Right lobe of liver (tissue), 6 donors: ENCODE data around the gene TTC38. TPM values are rescaled to one million over a fixed set of nuclear protein-coding genes. Genes with fewer than 3 reads are reported as not detected.
"Not testable (repeated sequence)": the region's sequence is repeated elsewhere in the genome, so short reads cannot be mapped to it uniquely, and the experiment has no call there.

ENCODE experiments used
- ATAC-seq, 4 donors: fragments of 200-7000 bp; cut with Tn5 transposase; one replicate each; pipeline ENCODE4 v1.9.1; 2020; ENCODE audit warnings: mild to moderate bottlenecking in 4 of 4, moderate library complexity in 4 of 4
- DNase-seq, 3 donors: peaks; one replicate each; pipeline ENCODE4 v3.0.0-alpha.2; 2020
- H3K27ac ChIP-seq, 3 donors: fragments of 200-600 bp; one replicate each; pipeline ENCODE4 v1.8.0; 2022
- H3K27me3 ChIP-seq, 2 donors: fragments of 200-600 bp; one replicate each; pipeline ENCODE4 v1.8.0; 2022
- H3K36me3 ChIP-seq, 4 donors: fragments of 200-600 bp; sonication (generic) in 1 of 4; one replicate each; pipeline versions ENCODE4 v1.5.1 to v1.8.0; 2017 to 2022; ENCODE audit warnings: control low read depth in 1 of 4
- H3K4me1 ChIP-seq, 4 donors: fragments of 200-600 bp; sonication (generic) in 1 of 4; one replicate each; pipeline versions ENCODE4 v1.5.1 to v1.8.0; 2017 to 2022; ENCODE audit warnings: control low read depth in 1 of 4
- H3K4me3 ChIP-seq, 3 donors: fragments of 200-600 bp; one replicate each; pipeline ENCODE4 v1.8.0; 2022
- H3K9me3 ChIP-seq, 4 donors: fragments of 200-600 bp; sonication (generic) in 1 of 4; one replicate each; pipeline versions ENCODE4 v1.5.1 to v1.8.0; 2017 to 2022; ENCODE audit warnings: control low read depth in 1 of 4
- POLR2A ChIP-seq: fragments of 450-650 bp; IDR thresholded peaks from one replicate; pipeline ENCODE4 v1.6.1; 2017; ENCODE audit warnings: antibody characterized with exemption, mild to moderate bottlenecking
- WGBS: methylation state at CpG from one replicate; pipeline ENCODE4 v1.1.6; 2018; ENCODE audit warnings: low coverage, low lambda C conversion rate; ENCODE audit not compliant: insufficient coverage; ENCODE audit errors: missing lambda C conversion rate; 5-methylcytosine and 5-hydroxymethylcytosine counted together
- intact Hi-C, 2 donors: fragments of 100-400 bp; cut with DNase I; formaldehyde crosslinking; loops; one replicate each; pipeline versions ENCODE4 v1.11.2 to v1.14.1; 2022
- total RNA-seq, 6 experiments: library from RNA; depleted of rRNA in 2 of 6; stranded (reverse); fragments of >200 nt in 2 of 6; fragmentation: NEBNext Ultra II Directional in 3 of 6; extraction: Animal tissue kit (Norgen Biotek cat#: 25700) in 3 of 6; gene quantifications; one replicate each; pipeline versions ENCODE4 v1.1.0 to v1.2.4, GENCODE V29; 2016 to 2023
- TF ChIP-seq, protein P1 (sequence below), 4 donors: fragments of 200-600 bp in 3 of 4; fragments of 450-650 bp in 1 of 4; IDR thresholded peaks; one replicate each; pipeline versions ENCODE4 v1.5.1 to v1.8.0; 2016 to 2022; ENCODE audit warnings: antibody characterized with exemption in 4 of 4, mild to moderate bottlenecking in 2 of 4
- donor health status: DM: no; HTN: yes; CAD: no.
- donor health status: DM: no; HTN: no; CAD: no.
- donor health status: DM: no; HTN: no; CAD: no.
- donor health status: DM: no; HTN: yes; CAD: no.
- donor health status: DM: no; HTN: yes; CAD: no.

The TTC38 gene
- total RNA-seq, 6 experiments from 2014 or later: 91.1 to 278 (median 195) TPM

DNA sequence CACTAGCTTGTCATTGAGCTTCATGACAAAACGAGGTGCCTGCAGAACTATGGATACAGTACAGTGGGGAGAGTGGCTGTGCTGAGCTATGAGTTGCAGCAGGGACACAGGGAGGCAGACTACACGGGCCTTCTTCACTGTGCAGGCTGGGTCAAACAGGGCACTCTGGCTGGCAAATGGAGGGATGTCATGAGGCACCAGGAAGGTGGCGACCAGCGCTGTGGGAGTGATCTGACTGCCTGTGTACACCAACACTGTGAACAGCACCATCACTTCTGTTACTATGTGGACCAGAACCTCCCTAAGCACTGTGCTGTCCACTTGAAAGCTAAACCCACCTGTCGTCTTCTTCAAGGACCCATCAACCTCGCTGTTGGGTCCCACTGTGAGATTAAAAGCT is 7.8 kb upstream of the TTC38 start:
- intact Hi-C loops: no loop called here
- TF ChIP-seq POLR2A: no peak
- TF ChIP-seq, protein P1, sequence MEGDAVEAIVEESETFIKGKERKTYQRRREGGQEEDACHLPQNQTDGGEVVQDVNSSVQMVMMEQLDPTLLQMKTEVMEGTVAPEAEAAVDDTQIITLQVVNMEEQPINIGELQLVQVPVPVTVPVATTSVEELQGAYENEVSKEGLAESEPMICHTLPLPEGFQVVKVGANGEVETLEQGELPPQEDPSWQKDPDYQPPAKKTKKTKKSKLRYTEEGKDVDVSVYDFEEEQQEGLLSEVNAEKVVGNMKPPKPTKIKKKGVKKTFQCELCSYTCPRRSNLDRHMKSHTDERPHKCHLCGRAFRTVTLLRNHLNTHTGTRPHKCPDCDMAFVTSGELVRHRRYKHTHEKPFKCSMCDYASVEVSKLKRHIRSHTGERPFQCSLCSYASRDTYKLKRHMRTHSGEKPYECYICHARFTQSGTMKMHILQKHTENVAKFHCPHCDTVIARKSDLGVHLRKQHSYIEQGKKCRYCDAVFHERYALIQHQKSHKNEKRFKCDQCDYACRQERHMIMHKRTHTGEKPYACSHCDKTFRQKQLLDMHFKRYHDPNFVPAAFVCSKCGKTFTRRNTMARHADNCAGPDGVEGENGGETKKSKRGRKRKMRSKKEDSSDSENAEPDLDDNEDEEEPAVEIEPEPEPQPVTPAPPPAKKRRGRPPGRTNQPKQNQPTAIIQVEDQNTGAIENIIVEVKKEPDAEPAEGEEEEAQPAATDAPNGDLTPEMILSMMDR (IDR thresholded peaks at IDR 0.05): no peak
- H3K4me3 ChIP-seq: no peak overlapping the region
- no peaks in the 10 kb centered on the region for H3K27me3 ChIP-seq
- H3K9me3 ChIP-seq: no peaks in the 10 kb centered on the region
- H3K36me3 ChIP-seq: no peaks in the 10 kb centered on the region
- peaks cover 0 to 9% (median 3%) of the 10 kb centered on the region in 4 donors for H3K4me1 ChIP-seq
- H3K27ac ChIP-seq: no peak overlapping the region
- ATAC-seq: no peak
- DNase-seq: no peak
- WGBS: 80% methylated on average over 1 of the region's 6 CpGs

DNA sequence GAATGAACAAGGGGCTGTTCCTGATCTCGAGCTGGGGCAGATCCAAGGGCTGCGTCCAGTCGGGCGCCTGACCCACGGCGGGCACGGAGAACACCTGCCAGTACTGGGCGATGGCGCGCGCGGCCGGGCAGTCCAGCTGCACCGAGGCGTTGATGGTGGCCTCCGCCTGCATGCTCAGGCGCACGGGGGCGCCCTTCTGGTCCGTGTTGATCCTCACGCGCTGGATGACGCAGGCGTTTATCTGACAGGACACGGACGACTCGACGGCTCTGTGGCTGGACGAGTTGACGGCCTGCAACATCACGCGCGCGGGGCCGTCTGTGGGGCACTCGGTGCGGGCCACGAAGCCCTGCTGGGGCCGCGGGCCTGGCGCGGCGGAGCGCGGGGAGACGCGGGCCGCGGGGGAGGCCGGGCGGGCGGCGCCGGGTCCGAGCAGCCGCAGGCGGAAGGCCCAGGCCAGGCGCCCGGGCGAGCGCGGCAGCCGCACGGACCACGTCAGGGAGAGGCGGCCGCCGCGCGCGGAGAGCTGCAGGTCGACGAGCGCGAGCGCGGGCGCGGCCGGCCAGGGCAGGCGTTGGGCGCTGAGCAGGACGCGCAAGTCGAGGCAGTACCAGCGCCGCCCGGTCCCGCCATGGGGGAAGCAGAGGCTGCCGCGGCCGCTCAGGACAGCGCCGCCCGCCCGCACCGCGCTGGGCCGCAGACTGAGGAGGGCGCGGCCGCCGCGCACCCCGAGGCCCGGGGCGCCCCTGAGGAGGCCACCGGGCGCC is 5.2 kb upstream of the TTC38 start:
- Histone ChIP-seq H3K4me3 (peak overlapping the region in 1 of 3 donors; percentile 28), H3K4me1 (peaks cover 0 to 20% (median 7%) of the 10 kb centered on the region in 4 donors), H3K27me3 (no peaks in the 10 kb centered on the region), H3K9me3 (no peaks in the 10 kb centered on the region), H3K36me3 (no peaks in the 10 kb centered on the region), H3K27ac (no peak overlapping the region)
- 60% methylated on average over 1 of the region's 109 CpGs for WGBS
- ATAC-seq (peak; percentile 37 to 58 (median 48)), DNase-seq (peak in 2 of 3 donors; percentile 74 to 85)
- TF ChIP-seq, protein P1 (IDR thresholded peaks at IDR 0.05): peak in 2 of 4 donors; percentile 9 to 10
- no peak for TF ChIP-seq POLR2A
- intact Hi-C loops: no loop called here

DNA sequence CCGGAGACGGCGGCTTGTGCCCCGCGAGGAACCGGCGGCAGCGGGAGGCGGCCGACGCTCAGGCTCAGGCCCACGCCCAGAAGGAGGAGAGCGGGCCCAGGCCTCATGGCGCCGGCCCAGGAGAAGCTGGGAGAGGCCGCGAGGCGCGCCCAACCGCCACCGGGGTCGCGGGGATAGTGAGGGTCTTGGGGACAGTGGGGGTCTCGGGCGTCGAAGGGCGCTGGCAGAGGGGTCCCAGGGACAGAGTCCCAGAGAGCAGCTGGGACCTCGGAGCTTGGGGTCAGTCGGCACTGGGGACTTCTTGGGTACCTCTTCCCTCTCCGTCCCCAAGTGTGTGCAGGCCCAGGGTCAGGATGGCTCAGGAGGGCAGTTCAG is 4.6 kb upstream of the TTC38 start, which contains the start of gene PKDREJ:
Gene PKDREJ (minus strand): TSS at position 128 of the 375 bp plus-strand sequence. CDS start 21 bp downstream, at position 107.
- intact Hi-C loops: no loop called here
- no peak for TF ChIP-seq POLR2A
- TF ChIP-seq, protein P1 (IDR thresholded peaks at IDR 0.05): no peak
- no peaks in the 10 kb centered on the region for H3K27me3 ChIP-seq
- ATAC-seq (no peak), DNase-seq (no peak)
- H3K36me3 ChIP-seq: no peaks in the 10 kb centered on the region
- no peaks in the 10 kb centered on the region for H3K9me3 ChIP-seq
- H3K4me1 ChIP-seq: peaks cover 0 to 20% (median 7%) of the 10 kb centered on the region in 4 donors
- H3K4me3 ChIP-seq: peak within 1 kb of the TSS in 1 of 3 donors; percentile 28
- WGBS: no CpG with 5 or more reads among the region's 30 CpGs
- H3K27ac ChIP-seq: no peak within 1 kb of the TSS

DNA sequence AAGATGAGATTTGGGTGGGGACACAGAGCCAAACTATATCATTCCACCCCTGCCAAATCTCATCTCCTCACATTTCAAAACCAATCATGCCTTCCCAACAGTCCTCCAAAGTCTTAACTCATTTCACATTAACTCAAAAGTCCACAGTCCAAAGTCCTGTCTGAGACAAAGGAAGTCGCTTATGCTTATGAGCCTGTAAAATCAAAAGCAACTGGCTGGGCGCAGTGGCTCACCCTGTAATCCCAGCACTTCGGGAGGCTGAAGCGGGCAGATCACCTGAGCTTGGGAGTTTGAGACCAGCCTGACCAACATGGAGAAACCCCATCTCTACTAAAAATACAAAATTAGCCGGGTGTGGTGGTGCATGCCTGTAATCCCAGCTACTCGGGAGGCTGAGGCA is 3.3 kb upstream of the TTC38 start:
- intact Hi-C loops, H3K4me3 ChIP-seq, DNase-seq, H3K27ac ChIP-seq, ATAC-seq, H3K36me3 ChIP-seq, H3K27me3 ChIP-seq, H3K9me3 ChIP-seq: not testable (repeated sequence)
- WGBS: 55% methylated on average over 4 of the region's 6 CpGs
- H3K4me1 ChIP-seq: peaks cover 0 to 20% (median 7%) of the 10 kb centered on the region in 4 donors

DNA sequence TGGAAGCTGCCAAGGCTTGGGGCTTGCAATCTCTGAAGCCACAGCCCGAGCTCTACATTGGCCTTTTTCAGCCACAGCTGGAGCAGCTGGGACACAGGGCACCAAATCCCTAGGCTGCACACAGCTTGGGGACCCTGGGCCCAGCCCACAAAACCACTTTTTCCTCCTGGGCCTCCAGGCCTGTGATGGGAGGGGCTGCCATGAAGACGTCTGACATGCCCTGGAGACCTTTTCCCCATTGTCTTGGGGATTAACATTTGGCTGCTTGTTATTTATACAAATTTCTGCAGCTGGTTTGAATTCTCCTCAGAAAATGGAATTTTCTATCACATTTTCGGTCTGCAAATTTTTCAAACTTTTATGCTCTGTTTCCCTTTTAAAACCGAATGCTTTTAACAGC is 2.2 kb upstream of the TTC38 start:
- peaks cover 0 to 29% (median 11%) of the 10 kb centered on the region in 4 donors for H3K4me1 ChIP-seq
- DNase-seq, ATAC-seq, H3K27me3 ChIP-seq, H3K9me3 ChIP-seq, H3K36me3 ChIP-seq, H3K27ac ChIP-seq, intact Hi-C loops, H3K4me3 ChIP-seq: not testable (repeated sequence)
- WGBS: 93% methylated on average over 2 of the region's 4 CpGs
